ENCODE data around the gene HIPK2. TPM values are rescaled to one million over a fixed set of nuclear protein-coding genes. Genes with fewer than 3 reads are reported as not detected.

Gene HIPK2
- total RNA-seq, 2 experiments from 2014 or later = 6.2 to 7.9 TPM

GRCh38 chr7:139738101-139738489 is 39.7 kb downstream of the HIPK2 start:
- Histone ChIP-seq H3K9me3 (ENCODE audit: low read length) (no peaks in the 10 kb centered on the region), H3K4me2 (ENCODE audit: low read length) (peak overlapping the region; percentile 48), H3K4me1 (ENCODE audit: insufficient read depth, low read length, poor library complexity, severe bottlenecking) (peaks cover 26% of the 10 kb centered on the region), H2AFZ (ENCODE audit: low read length) (no peak overlapping the region; the same call in 1 of the 2 replicates), H3K4me3 (ENCODE audit: low read depth, low read length, poor library complexity, severe bottlenecking) (peak overlapping the region; percentile 5), H4K20me1 (ENCODE audit: insufficient read depth, low read length) (no peaks in the 10 kb centered on the region), H3K79me2 (ENCODE audit: insufficient read depth, low read depth, low read length) (no peaks in the 10 kb centered on the region), H3K27ac (ENCODE audit: low read depth, low read length, poor library complexity, severe bottlenecking) (peak overlapping the region; percentile 61), H3K36me3 (ENCODE audit: insufficient read depth, low read length) (no peaks in the 10 kb centered on the region), H3K9me2 (ENCODE audit: insufficient read depth, low read length) (no peaks in the 10 kb centered on the region)
- BruUV-seq (replicated peaks) = no TSS peak
- ChIA-PET POLR2A (interaction anchor here (0.6 to 2.0 kb wide), 6 partner anchors 11 to 921 kb away, joined by 3 to 5 read pairs (median 3); no protein-coding TSS in a partner anchor), CTCF (ENCODE audit: unreplicated experiment) (no interaction called here)
- TF ChIP-seq CTCF (conservative IDR thresholded peaks at IDR 0.05; ENCODE audit: low read length) (no peak), EZH2phosphoT487 (IDR thresholded peaks at IDR 0.05; ENCODE audit: borderline replicate concordance, low read depth, low read length) (no peak)
- intact Hi-C loops (cut with micrococcal nuclease; ENCODE audit: unreplicated experiment) = no loop called here
- no peak for DNase-seq (ENCODE audit: low spot score)

DNA sequence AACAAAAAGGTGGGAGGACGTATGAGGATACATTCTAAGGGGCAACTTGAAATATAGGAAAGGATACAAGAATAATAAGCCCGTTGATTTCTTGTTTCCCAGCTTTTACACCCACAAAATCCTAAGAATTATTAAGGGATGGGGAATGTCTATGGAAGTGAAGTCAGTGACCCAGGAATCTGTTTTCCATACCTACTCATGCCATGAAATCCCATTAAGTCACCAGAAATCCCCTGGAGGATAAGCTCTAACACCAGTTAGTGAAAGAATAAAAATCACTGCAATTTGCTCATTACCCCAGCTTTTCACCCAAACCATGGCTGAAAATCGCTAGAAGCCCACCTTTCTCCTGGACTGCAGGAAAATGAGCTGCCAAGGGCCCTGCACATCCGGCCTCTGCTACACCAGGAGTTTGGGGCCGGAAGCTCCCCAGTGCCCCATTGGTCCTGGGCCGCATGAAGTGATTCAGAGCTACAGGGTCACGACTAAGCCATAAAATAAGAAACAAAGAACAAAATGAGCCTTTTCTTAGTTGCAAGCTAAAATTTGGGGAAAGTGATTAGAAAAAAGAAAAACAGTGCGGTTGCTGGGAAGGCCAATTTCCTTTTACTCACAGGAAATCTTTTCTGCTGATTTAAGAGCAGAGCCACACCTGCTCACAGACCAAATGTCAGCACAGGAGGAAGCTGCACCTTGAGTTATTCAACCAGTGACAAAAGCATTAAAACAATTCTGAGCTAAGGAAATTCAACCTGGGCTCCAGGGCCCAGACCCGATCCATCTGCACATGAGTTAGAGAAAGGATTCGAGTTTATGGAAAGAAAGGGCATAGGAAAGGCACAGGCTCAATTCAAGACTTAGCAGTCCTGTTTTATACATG is 40.3 kb downstream of the HIPK2 start:
- Histone ChIP-seq H3K27ac (ENCODE audit: low read depth, low read length, poor library complexity, severe bottlenecking) (peak overlapping the region; percentile 61), H3K9me3 (ENCODE audit: low read length) (no peaks in the 10 kb centered on the region), H4K20me1 (ENCODE audit: insufficient read depth, low read length) (no peaks in the 10 kb centered on the region), H3K9me2 (ENCODE audit: insufficient read depth, low read length) (no peaks in the 10 kb centered on the region), H3K4me2 (ENCODE audit: low read length) (peak overlapping the region; percentile 48), H2AFZ (ENCODE audit: low read length) (no peak overlapping the region; the same call in 1 of the 2 replicates), H3K36me3 (ENCODE audit: insufficient read depth, low read length) (no peaks in the 10 kb centered on the region), H3K4me1 (ENCODE audit: insufficient read depth, low read length, poor library complexity, severe bottlenecking) (peaks cover 26% of the 10 kb centered on the region), H3K79me2 (ENCODE audit: insufficient read depth, low read depth, low read length) (no peaks in the 10 kb centered on the region), H3K4me3 (ENCODE audit: low read depth, low read length, poor library complexity, severe bottlenecking) (peak overlapping the region; percentile 5)
- ChIA-PET POLR2A (interaction anchor here (0.6 to 2.0 kb wide), 7 partner anchors 12 to 922 kb away, joined by 3 to 5 read pairs (median 3); no protein-coding TSS in a partner anchor), CTCF (ENCODE audit: unreplicated experiment) (no interaction called here)
- no peak for TF ChIP-seq EZH2phosphoT487 (IDR thresholded peaks at IDR 0.05; ENCODE audit: borderline replicate concordance, low read depth, low read length)
- no peak for TF ChIP-seq CTCF (conservative IDR thresholded peaks at IDR 0.05; ENCODE audit: low read length)
- no TSS peak for BruUV-seq (replicated peaks)
- peak; percentile 54 for DNase-seq (ENCODE audit: low spot score)
- intact Hi-C loops (cut with micrococcal nuclease; ENCODE audit: unreplicated experiment) = no loop called here
